Suprapubic skin (tissue), 3 donors: ENCODE data around the gene MCC.

Source experiments
- CTCF ChIP-seq, 2 donors: fragments of 200-600 bp in 1 of 2; fragments of 450-650 bp in 1 of 2; sonication (generic) in 1 of 2; IDR thresholded peaks; one replicate each; pipeline ENCODE4 v1.5.1; 2016 to 2019; ENCODE audit warnings: antibody characterized with exemption in 2 of 2, mild to moderate bottlenecking in 1 of 2, moderate library complexity in 1 of 2
- POLR2A ChIP-seq, 2 donors: fragments of 450-650 bp; IDR thresholded peaks; one replicate each; pipeline ENCODE4 v1.6.1; 2017; ENCODE audit warnings: antibody characterized with exemption in 2 of 2, mild to moderate bottlenecking in 2 of 2, moderate library complexity in 2 of 2

- no peak for TF ChIP-seq CTCF (IDR thresholded peaks at IDR 0.05)
- no peak for TF ChIP-seq POLR2A (IDR thresholded peaks at IDR 0.05)
These were observed 482.8 kb downstream of the MCC start for GRCh38 chr5:113005454-113005853.
